Glutamatergic neuron (in vitro differentiated cells): ENCODE measurements around the gene PLEKHM2. TPM values are rescaled to one million over a fixed set of nuclear protein-coding genes. Genes with fewer than 3 reads are reported as not detected.

ENCODE experiments used
- DNase-seq: peaks from one replicate; pipeline ENCODE4 v3.0.0; 2022
- H3K27ac Mint-ChIP-seq: one replicate; pipeline ENCODE4 v1.8.0; 2020; ENCODE audit warnings: mild to moderate bottlenecking, mixed read lengths, inconsistent platforms; ENCODE audit not compliant: unreplicated experiment
- H3K27me3 Mint-ChIP-seq: one replicate; pipeline ENCODE4 v1.8.0; 2020; ENCODE audit warnings: mild to moderate bottlenecking, moderate library complexity, mixed read lengths, inconsistent platforms; ENCODE audit not compliant: unreplicated experiment
- H3K36me3 Mint-ChIP-seq: one replicate; pipeline ENCODE4 v1.8.0; 2020; ENCODE audit warnings: mild to moderate bottlenecking, mixed read lengths, inconsistent platforms; ENCODE audit not compliant: unreplicated experiment
- H3K4me1 Mint-ChIP-seq: one replicate; pipeline ENCODE4 v1.8.0; 2020; ENCODE audit warnings: mild to moderate bottlenecking, low read depth, mixed read lengths, inconsistent platforms; ENCODE audit not compliant: unreplicated experiment
- H3K4me3 Mint-ChIP-seq: one replicate; pipeline ENCODE4 v1.8.0; 2020; ENCODE audit warnings: mild to moderate bottlenecking, mixed read lengths, inconsistent platforms; ENCODE audit not compliant: unreplicated experiment
- H3K9me3 Mint-ChIP-seq: one replicate; pipeline ENCODE4 v1.8.0; 2020; ENCODE audit warnings: mild to moderate bottlenecking, moderate library complexity, mixed read lengths, inconsistent platforms; ENCODE audit not compliant: unreplicated experiment
- total RNA-seq: library from RNA; stranded (reverse); fragmentation: NEBNext Ultra II Directional; extraction: Animal tissue kit (Norgen Biotek cat#: 25700); gene quantifications from one replicate; pipeline ENCODE4 v1.2.1, GENCODE V29; 2021; ENCODE audit not compliant: unreplicated experiment
- TF ChIP-seq, protein P1 (sequence below): fragments of 200-600 bp; sonication (generic); IDR thresholded peaks from one replicate; pipeline ENCODE4 v1.5.0; 2021; ENCODE audit not compliant: partially characterized antibody, unreplicated experiment

The PLEKHM2 gene
- total RNA-seq, 1 donor from 2014 or later: 66.9 TPM

GRCh38 chr1:15680131-15680530 lies 4.0 kb upstream of the PLEKHM2 start:
- Mint-ChIP-seq H3K27ac (no peak overlapping the region), H3K4me3 (no peak overlapping the region), H3K36me3 (no peaks in the 10 kb centered on the region), H3K4me1 (peaks cover 2% of the 10 kb centered on the region), H3K27me3 (peaks cover 6% of the 10 kb centered on the region), H3K9me3 (peaks cover 4% of the 10 kb centered on the region)
- TF ChIP-seq, protein P1, sequence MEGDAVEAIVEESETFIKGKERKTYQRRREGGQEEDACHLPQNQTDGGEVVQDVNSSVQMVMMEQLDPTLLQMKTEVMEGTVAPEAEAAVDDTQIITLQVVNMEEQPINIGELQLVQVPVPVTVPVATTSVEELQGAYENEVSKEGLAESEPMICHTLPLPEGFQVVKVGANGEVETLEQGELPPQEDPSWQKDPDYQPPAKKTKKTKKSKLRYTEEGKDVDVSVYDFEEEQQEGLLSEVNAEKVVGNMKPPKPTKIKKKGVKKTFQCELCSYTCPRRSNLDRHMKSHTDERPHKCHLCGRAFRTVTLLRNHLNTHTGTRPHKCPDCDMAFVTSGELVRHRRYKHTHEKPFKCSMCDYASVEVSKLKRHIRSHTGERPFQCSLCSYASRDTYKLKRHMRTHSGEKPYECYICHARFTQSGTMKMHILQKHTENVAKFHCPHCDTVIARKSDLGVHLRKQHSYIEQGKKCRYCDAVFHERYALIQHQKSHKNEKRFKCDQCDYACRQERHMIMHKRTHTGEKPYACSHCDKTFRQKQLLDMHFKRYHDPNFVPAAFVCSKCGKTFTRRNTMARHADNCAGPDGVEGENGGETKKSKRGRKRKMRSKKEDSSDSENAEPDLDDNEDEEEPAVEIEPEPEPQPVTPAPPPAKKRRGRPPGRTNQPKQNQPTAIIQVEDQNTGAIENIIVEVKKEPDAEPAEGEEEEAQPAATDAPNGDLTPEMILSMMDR: no peak
- DNase-seq: no peak

DNA sequence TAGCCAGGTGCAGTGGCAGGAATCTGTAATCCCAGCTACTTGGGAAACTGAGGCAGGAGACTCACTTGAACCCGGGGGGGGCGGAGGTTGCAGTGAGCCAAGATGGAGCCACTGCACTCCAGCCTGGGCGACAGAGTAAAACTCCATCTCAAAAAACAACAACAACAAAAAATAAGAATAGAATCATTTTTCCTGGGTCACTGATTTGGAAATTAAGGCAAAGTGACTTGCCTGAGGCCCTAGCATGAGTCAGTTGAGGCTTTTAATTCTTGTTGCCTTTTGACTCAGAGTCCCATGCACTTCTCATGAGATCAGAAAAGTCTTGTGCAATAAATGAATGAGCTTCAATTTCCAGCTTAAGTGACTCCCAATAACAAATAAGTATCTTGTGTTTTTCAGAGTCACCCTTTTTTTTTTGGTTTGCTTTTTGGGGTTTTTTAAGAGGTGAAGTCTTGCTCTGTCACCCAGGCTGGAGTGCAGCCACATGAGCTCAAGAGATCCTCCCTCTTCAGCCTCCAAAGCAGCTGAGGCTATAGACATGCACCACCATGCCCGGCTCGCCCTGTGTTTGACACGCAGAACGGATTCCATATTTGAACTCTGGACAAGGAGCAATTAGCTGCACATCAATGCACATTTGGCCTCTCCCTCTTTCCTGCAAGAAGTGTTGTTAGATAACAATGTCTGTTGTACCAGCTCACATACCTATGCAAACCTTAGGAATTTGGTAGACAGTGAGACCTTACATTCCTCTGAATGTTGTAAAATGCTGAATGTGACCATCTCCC lies 3.4 kb upstream of the PLEKHM2 start:
- Mint-ChIP-seq H3K36me3 (no peaks in the 10 kb centered on the region), H3K4me3 (no peak overlapping the region), H3K27me3 (peaks cover 6% of the 10 kb centered on the region), H3K4me1 (peaks cover 7% of the 10 kb centered on the region), H3K9me3 (peaks cover 4% of the 10 kb centered on the region), H3K27ac (no peak overlapping the region)
- TF ChIP-seq, protein P1: no peak
- DNase-seq: no peak

DNA sequence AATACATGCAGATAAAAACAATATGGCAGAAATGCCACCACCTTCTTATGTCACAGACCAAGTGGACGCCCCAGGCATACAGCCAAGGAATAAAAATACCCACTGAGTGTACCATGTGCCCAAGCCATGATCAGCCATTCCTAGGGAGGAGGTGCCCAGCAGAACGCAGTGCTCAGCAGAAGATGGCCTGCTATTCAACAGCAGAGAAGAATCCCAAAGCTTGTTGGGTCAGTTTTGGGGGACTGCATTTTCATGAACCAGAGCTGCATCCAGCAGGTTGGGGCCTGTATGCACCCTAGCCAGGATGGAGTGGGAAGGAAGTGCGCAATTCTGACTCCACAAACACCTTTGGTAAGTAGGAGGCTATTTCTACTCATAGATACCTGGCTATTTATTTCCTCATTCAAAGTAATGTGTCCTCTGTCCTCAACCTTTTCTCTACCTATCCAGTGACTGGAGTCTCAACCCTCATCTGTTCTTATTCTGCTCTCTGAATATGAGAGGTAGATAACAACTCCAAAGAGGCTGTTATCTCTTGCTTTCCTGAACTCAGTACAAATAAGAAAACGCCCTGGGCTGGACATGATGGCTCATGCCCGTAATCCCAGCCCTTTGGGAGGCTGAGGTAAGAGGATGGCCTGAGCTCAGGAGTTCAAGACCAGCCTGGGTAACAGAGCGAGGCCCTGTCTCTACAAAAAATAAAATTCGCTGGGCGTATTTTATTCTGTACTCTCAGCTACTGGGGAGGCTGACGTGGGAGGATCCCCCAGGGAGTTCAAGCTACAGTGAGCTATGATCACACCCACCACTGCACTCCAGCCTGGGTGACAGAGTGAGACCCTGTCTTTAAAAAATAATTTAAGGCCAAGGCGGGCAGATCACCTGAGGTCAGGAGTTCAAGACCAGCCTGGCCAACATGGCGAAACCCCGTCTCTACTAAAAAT lies 2.5 kb upstream of the PLEKHM2 start:
- no peak overlapping the region for H3K4me3 Mint-ChIP-seq

DNA sequence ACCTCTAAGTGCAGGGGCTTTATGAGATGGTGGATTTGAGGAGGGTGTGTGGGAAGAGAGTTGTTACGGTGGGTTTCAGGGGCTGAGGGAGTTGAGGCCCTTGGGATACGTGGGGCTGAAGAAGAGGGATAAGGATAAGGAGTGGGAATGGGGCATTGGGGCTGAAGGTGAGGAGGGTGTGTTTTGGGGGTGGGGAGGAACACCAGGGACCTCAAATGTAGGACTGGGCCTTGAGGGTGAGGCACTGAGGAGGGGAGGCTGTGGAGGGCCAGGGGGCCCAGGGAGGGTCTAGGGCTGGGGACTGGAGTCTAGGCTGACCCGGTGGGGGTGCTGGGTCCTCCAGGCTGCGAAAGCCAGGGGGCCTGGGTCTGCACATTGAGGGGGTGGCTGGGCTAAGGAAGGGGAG lies 1.2 kb upstream of the PLEKHM2 start:
- no peaks in the 10 kb centered on the region for H3K36me3 Mint-ChIP-seq
- peak overlapping the region; percentile 50 for H3K27ac Mint-ChIP-seq
- peak overlapping the region; percentile 56 for H3K4me3 Mint-ChIP-seq
- peaks cover 4% of the 10 kb centered on the region for H3K9me3 Mint-ChIP-seq
- DNase-seq: no peak
- TF ChIP-seq, protein P1: no peak
- H3K27me3 Mint-ChIP-seq: peaks cover 9% of the 10 kb centered on the region
- peaks cover 10% of the 10 kb centered on the region for H3K4me1 Mint-ChIP-seq

More for the DNA sequence above, 2.5 kb upstream of the PLEKHM2 start:
- Mint-ChIP-seq H3K27ac (no peak overlapping the region), H3K27me3 (peaks cover 6% of the 10 kb centered on the region), H3K36me3 (no peaks in the 10 kb centered on the region), H3K9me3 (peaks cover 4% of the 10 kb centered on the region), H3K4me1 (peaks cover 10% of the 10 kb centered on the region)
- DNase-seq: no peak
- TF ChIP-seq, protein P1: no peak
